ENCODE measurements around the gene FEN1. TPM values are rescaled to one million over a fixed set of nuclear protein-coding genes. Genes with fewer than 3 reads are reported as not detected.

FEN1 gene
- total and polyA plus RNA-seq, 2 of the 13 experiments (the other 11 are each of a cell fraction or from before 2014, with no cell fraction given) = 12.4 to 102 TPM

DNA sequence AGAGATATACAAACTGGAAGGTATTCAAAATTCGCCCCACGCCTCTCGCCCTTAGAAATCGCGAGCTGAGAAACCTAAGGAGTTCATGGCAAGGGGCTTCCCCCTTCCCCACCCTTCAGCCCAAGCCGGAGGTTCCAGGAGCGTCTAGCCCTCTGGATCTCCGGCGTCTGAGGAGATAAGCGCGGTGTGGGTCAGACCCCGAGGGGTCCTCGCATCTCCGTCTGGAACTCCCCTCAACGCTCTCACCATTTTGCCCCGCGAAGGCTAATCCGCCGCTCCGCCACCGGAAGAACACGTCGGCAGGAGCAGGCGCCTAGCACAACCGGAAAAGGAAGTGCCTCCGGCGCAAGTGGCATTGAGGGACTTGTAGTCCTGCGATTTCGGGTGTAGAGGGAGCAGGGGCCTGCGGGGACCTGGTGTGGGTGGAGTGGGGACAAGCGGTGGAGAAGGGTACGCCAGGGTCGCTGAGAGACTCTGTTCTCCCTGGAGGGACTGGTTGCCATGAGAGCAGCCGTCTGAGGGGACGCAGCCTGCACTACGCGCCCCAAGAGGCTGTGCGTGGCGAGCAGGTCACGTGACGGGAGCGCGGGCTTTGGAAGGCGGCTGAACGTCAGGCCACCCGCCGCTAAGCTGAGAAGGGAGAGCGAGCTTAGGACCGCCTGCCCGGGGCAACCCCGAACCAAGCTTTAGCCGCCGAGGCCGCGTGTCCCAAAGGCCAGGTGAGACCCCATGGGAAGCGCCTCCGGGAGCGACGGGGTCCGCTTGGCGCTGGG lies at the start of gene FEN1, which contains the start of gene TMEM258 (continued):
- TF ChIP-seq HOXD1 (CRISPR knock-in tag; IDR thresholded peaks at IDR 0.05) (peak; percentile 31; the same call in 1 of the 2 replicates), PAX8 (CRISPR knock-in tag; IDR thresholded peaks at IDR 0.05; ENCODE audit: borderline replicate concordance) (no peak), THAP11 (CRISPR knock-in tag; IDR thresholded peaks at IDR 0.05) (peak; percentile 99), ATF7-NPFF (CRISPR knock-in tag; IDR thresholded peaks at IDR 0.05; ENCODE audit: low read depth) (peak; percentile 92; the same call in 1 of the 2 replicates)
- TF ChIP-seq, protein P1, sequence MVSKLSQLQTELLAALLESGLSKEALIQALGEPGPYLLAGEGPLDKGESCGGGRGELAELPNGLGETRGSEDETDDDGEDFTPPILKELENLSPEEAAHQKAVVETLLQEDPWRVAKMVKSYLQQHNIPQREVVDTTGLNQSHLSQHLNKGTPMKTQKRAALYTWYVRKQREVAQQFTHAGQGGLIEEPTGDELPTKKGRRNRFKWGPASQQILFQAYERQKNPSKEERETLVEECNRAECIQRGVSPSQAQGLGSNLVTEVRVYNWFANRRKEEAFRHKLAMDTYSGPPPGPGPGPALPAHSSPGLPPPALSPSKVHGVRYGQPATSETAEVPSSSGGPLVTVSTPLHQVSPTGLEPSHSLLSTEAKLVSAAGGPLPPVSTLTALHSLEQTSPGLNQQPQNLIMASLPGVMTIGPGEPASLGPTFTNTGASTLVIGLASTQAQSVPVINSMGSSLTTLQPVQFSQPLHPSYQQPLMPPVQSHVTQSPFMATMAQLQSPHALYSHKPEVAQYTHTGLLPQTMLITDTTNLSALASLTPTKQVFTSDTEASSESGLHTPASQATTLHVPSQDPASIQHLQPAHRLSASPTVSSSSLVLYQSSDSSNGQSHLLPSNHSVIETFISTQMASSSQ (IDR thresholded peaks at IDR 0.05; ENCODE audit: low read depth) = no peak
- TF ChIP-seq, protein P1 (CRISPR knock-in tag; IDR thresholded peaks at IDR 0.05; ENCODE audit: borderline replicate concordance) = peak; percentile 37; the same call in 1 of the 2 replicates

- no peak overlapping the region for H2AFZ ChIP-seq (ENCODE audit: low read length)
- ChIA-PET CTCF (ENCODE audit: low intra/inter-chr PET ratio, low total read pairs) (no interaction called here), POLR2A (no interaction called here)
- H3K27me3 ChIP-seq (ENCODE audit: control insufficient read depth in 1 of 2, insufficient read depth in 2 of 2, low read length in 2 of 2) = no peaks in the 10 kb centered on the region
- H3K4me1 ChIP-seq (ENCODE audit: insufficient read depth, low read length) = peaks cover 18% of the 10 kb centered on the region
- H3K79me2 ChIP-seq (ENCODE audit: insufficient read depth, low read length) = no peaks in the 10 kb centered on the region
- TF ChIP-seq, protein P2, sequence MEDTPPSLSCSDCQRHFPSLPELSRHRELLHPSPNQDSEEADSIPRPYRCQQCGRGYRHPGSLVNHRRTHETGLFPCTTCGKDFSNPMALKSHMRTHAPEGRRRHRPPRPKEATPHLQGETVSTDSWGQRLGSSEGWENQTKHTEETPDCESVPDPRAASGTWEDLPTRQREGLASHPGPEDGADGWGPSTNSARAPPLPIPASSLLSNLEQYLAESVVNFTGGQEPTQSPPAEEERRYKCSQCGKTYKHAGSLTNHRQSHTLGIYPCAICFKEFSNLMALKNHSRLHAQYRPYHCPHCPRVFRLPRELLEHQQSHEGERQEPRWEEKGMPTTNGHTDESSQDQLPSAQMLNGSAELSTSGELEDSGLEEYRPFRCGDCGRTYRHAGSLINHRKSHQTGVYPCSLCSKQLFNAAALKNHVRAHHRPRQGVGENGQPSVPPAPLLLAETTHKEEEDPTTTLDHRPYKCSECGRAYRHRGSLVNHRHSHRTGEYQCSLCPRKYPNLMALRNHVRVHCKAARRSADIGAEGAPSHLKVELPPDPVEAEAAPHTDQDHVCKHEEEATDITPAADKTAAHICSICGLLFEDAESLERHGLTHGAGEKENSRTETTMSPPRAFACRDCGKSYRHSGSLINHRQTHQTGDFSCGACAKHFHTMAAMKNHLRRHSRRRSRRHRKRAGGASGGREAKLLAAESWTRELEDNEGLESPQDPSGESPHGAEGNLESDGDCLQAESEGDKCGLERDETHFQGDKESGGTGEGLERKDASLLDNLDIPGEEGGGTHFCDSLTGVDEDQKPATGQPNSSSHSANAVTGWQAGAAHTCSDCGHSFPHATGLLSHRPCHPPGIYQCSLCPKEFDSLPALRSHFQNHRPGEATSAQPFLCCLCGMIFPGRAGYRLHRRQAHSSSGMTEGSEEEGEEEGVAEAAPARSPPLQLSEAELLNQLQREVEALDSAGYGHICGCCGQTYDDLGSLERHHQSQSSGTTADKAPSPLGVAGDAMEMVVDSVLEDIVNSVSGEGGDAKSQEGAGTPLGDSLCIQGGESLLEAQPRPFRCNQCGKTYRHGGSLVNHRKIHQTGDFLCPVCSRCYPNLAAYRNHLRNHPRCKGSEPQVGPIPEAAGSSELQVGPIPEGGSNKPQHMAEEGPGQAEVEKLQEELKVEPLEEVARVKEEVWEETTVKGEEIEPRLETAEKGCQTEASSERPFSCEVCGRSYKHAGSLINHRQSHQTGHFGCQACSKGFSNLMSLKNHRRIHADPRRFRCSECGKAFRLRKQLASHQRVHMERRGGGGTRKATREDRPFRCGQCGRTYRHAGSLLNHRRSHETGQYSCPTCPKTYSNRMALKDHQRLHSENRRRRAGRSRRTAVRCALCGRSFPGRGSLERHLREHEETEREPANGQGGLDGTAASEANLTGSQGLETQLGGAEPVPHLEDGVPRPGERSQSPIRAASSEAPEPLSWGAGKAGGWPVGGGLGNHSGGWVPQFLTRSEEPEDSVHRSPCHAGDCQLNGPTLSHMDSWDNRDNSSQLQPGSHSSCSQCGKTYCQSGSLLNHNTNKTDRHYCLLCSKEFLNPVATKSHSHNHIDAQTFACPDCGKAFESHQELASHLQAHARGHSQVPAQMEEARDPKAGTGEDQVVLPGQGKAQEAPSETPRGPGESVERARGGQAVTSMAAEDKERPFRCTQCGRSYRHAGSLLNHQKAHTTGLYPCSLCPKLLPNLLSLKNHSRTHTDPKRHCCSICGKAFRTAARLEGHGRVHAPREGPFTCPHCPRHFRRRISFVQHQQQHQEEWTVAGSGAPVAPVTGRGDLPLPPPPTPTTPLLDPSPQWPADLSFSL (CRISPR knock-in tag; IDR thresholded peaks at IDR 0.05) = no peak
- peak; percentile 77; the same call in 1 of the 2 replicates for TF ChIP-seq ZBTB33 (CRISPR knock-in tag; IDR thresholded peaks at IDR 0.05)
- BruUV-seq (replicated peaks) = no TSS peak
- H3K9me3 ChIP-seq (ENCODE audit: low read length) = no peaks in the 10 kb centered on the region
- H4K20me1 ChIP-seq (ENCODE audit: insufficient read depth, low read length) = no peaks in the 10 kb centered on the region
- DNase-seq (ENCODE audit: low spot score) (no peak), ATAC-seq (no peak), FAIRE-seq (no peak)
- H3K4me2 ChIP-seq (ENCODE audit: low read depth, low read length) = no peak overlapping the region
- intact Hi-C loops (cut with micrococcal nuclease; ENCODE audit: unreplicated experiment) = no loop called here
- no peak overlapping the region for H3K9ac ChIP-seq (ENCODE audit: insufficient read depth, low read depth, low read length)
- H3K27ac ChIP-seq (ENCODE audit: extremely low read length, insufficient read depth, low read length) = no peak overlapping the region
- no peak overlapping the region for H3K4me3 ChIP-seq (replicated peaks in 1 of 3; ENCODE audit: insufficient read depth in 1 of 3, low read depth in 2 of 3, low read length in 3 of 3)
- in situ Hi-C loops (cut with HindIII; ENCODE audit: extremely low pct_ligation_motif_present, low pct_unique_long_range_greater_than_20kb) = no loop called here
- peaks cover 8 to 15% of the 10 kb centered on the region in 2 experiments; a peak in 2 of 5 replicates for H3K36me3 ChIP-seq (replicated peaks in 1 of 2; ENCODE audit: control insufficient read depth in 1 of 2, insufficient read depth in 2 of 2, low read length in 2 of 2)
- 91% methylated on average over 20 of the region's 42 CpGs for WGBS (ENCODE audit: low lambda C conversion rate)
These were observed 49.1 kb upstream of the FEN1 start for GRCh38 chr11:61743486-61744095.
